PC-3 (cell line): Measurements from ENCODE around the gene C3. TPM values are rescaled to one million over a fixed set of nuclear protein-coding genes. Genes with fewer than 3 reads are reported as not detected.
A peak's percentile ranks its signal among the peaks of the same experiment; 100 is the strongest.

Experiments
- ATAC-seq: fragments of 200-7000 bp; cut with Tn5 transposase; 2 replicates; pipeline ENCODE4 v1.9.1; 2020; ENCODE audit warnings: mild to moderate bottlenecking, moderate library complexity
- BruUV-seq: library from RNA; stranded (reverse); fragments of 400-500 nt; replicated peaks from 2 replicates; lab custom pipeline; 2021; lab: Mats Ljungman, UMichigan
- CTCF ChIA-PET: fragments of 300-600 bp; sonication (Branson Sonifier 250); formaldehyde crosslinking; loops from one replicate; lab custom pipeline; 2022; ENCODE audit warnings: antibody characterized with exemption; lab: Charles Lee
- POLR2A ChIA-PET: fragments of 300-600 bp; sonication (Branson Sonifier 250); formaldehyde crosslinking; loops from one replicate; lab custom pipeline; 2022; ENCODE audit warnings: antibody characterized with exemption; ENCODE audit not compliant: unreplicated experiment; lab: Charles Lee
- DNase-seq: peaks from one replicate; pipeline ENCODE4 v3.0.0-alpha.2; 2015
- H2AFZ ChIP-seq: fragments of 300-600 bp; sonication (generic); 2 replicates; pipeline ENCODE4 v1.6.0; 2016; ENCODE audit warnings: antibody characterized with exemption, low read length
- H3F3A ChIP-seq: fragments of 300-600 bp; sonication (generic); one replicate; pipeline ENCODE4 v1.6.0; 2017; ENCODE audit warnings: antibody characterized with exemption, low read length, control low read depth, mild to moderate bottlenecking; ENCODE audit not compliant: unreplicated experiment
- H3K27ac ChIP-seq: fragments of 300-600 bp; sonication (generic); 2 replicates; pipeline ENCODE4 v1.5.1; 2016; ENCODE audit warnings: mild to moderate bottlenecking, low read length
- H3K27me3 ChIP-seq: fragments of 300-600 bp; sonication (generic); 2 replicates; pipeline ENCODE4 v1.6.1; 2016; ENCODE audit warnings: low read length, mixed read lengths
- H3K36me3 ChIP-seq: fragments of 300-600 bp; sonication (generic); 2 replicates; pipeline ENCODE4 v1.6.1; 2016; ENCODE audit warnings: low read depth, mixed run types, low read length, mixed read lengths
- H3K4me1 ChIP-seq: fragments of 300-600 bp; sonication (generic); 2 replicates; pipeline ENCODE4 v1.5.1; 2016; ENCODE audit warnings: low read length; ENCODE audit not compliant: insufficient read depth
- H3K4me2 ChIP-seq: fragments of 300-600 bp; sonication (generic); 2 replicates; pipeline ENCODE4 v1.6.0; 2016; ENCODE audit warnings: low read length
- H3K4me3 ChIP-seq: fragments of 300-600 bp; sonication (generic); 2 replicates; pipeline ENCODE4 v1.5.1; 2016; ENCODE audit warnings: mild to moderate bottlenecking, low read length, mixed read lengths
- H3K79me2 ChIP-seq: fragments of 300-600 bp; sonication (generic); 2 replicates; pipeline ENCODE4 v1.6.1; 2017; ENCODE audit warnings: low read length, mixed read lengths
- H3K9ac ChIP-seq: fragments of 300-600 bp; sonication (generic); 2 replicates; pipeline ENCODE4 v1.6.0; 2016; ENCODE audit warnings: mild to moderate bottlenecking, low read length
- H3K9me2 ChIP-seq: fragments of 300-600 bp; sonication (generic); replicated peaks from 2 replicates; pipeline ENCODE4 v1.6.1; 2016; ENCODE audit warnings: mixed run types, low read length, mixed read lengths
- H3K9me3 ChIP-seq: fragments of 300-600 bp; sonication (generic); 2 replicates; pipeline ENCODE4 v1.6.1; 2016; ENCODE audit warnings: low read length, mixed read lengths
- H4K20me1 ChIP-seq: fragments of 300-600 bp; sonication (generic); 2 replicates; pipeline ENCODE4 v1.6.1; 2016; ENCODE audit warnings: low read length, mixed read lengths
- EZH2 ChIP-seq: fragments of 300-600 bp; sonication (generic); IDR thresholded peaks from one replicate; pipeline ENCODE4 v1.6.1; 2017; ENCODE audit warnings: antibody characterized with exemption, mild to moderate bottlenecking, low read length; ENCODE audit not compliant: unreplicated experiment
- EZH2phosphoT487 ChIP-seq: fragments of 300-600 bp; sonication (generic); IDR thresholded peaks from 2 replicates; pipeline ENCODE4 v1.6.1; 2018; ENCODE audit warnings: mild to moderate bottlenecking, antibody characterized with exemption, low read length, borderline replicate concordance
- intact Hi-C: fragments of 100-400 bp; cut with micrococcal nuclease; formaldehyde crosslinking; loops from 2 replicates; pipeline ENCODE4 v1.9.0; 2023
- total RNA-seq: library from RNA; depleted of rRNA; stranded (reverse); fragments of >200 nt; gene quantifications from 2 replicates; pipeline ENCODE4 v1.2.3, GENCODE V29; 2014
- TF ChIP-seq, protein P1 (sequence below): fragments of 300-600 bp; sonication (generic); conservative IDR thresholded peaks from 2 replicates; pipeline ENCODE4 v1.5.1; 2017; ENCODE audit warnings: antibody characterized with exemption, low read depth, mild to moderate bottlenecking, low read length

C3 gene
- total RNA-seq, 1 experiment from 2014 or later, result 13.3 TPM

DNA sequence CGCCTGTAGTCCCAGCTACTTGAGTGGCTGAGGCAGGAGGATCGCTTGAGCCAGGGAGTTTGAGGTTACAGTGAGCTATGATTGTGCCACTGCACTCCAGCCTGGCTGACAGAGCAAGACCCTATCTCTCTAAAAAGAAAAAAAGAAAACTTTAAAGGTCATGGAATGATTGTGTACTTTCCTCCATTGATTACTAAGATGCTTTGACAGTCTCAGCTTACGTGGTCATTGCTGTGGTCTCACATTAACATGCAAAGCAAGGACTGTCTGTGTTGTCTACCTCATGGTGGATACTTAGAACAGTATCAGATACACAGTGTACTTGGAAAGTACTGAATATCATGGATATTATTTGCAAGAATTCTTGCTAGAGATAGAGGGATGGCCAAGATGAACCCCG lies 36.5 kb downstream of the C3 start:
- Histone ChIP-seq H3K79me2 (no peaks in the 10 kb centered on the region), H4K20me1 (no peaks in the 10 kb centered on the region), H3K4me2 (no peak overlapping the region), H3K4me3 (no peak overlapping the region), H2AFZ (no peak overlapping the region), H3K9me3 (no peaks in the 10 kb centered on the region), H3F3A (no peaks in the 10 kb centered on the region), H3K27me3 (no peaks in the 10 kb centered on the region), H3K4me1 (peaks cover 18% of the 10 kb centered on the region), H3K9ac (no peak overlapping the region), H3K36me3 (no peaks in the 10 kb centered on the region), H3K27ac (no peak overlapping the region), H3K9me2 (no peaks in the 10 kb centered on the region)
- TF ChIP-seq EZH2 (no peak), EZH2phosphoT487 (no peak)
- TF ChIP-seq, protein P1, sequence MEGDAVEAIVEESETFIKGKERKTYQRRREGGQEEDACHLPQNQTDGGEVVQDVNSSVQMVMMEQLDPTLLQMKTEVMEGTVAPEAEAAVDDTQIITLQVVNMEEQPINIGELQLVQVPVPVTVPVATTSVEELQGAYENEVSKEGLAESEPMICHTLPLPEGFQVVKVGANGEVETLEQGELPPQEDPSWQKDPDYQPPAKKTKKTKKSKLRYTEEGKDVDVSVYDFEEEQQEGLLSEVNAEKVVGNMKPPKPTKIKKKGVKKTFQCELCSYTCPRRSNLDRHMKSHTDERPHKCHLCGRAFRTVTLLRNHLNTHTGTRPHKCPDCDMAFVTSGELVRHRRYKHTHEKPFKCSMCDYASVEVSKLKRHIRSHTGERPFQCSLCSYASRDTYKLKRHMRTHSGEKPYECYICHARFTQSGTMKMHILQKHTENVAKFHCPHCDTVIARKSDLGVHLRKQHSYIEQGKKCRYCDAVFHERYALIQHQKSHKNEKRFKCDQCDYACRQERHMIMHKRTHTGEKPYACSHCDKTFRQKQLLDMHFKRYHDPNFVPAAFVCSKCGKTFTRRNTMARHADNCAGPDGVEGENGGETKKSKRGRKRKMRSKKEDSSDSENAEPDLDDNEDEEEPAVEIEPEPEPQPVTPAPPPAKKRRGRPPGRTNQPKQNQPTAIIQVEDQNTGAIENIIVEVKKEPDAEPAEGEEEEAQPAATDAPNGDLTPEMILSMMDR, result no peak
- POLR2A ChIA-PET, result no interaction called here
- intact Hi-C loops, result no loop called here
- ATAC-seq (no peak), DNase-seq (no peak)
- CTCF ChIA-PET, result no interaction called here
- no TSS peak for BruUV-seq

DNA sequence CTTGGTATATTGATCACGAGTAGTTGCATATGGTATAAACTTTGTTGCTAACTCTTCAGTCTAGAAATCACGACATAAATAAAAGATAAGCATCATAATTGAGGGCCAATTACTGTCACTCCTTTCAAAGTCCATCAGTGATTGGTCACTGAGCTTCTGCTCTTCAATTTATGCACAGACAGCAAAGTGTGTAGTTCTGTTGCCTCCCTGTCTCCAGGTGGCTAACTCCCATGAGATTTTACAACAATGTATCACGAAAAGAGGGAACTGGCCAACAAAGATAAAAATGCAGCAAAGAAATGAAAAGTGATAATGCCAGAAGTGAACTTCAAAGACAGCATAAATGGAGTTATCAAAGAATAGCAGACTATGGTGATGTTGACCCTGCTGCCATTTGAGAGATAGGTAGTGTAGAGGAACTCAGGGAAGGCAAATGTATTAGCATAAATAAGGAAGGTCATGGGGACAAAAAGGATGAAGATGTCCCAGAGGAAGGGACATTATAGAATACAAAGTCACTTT lies 37.8 kb downstream of the C3 start:
- POLR2A ChIA-PET, result no interaction called here
- BruUV-seq, result no TSS peak

DNA sequence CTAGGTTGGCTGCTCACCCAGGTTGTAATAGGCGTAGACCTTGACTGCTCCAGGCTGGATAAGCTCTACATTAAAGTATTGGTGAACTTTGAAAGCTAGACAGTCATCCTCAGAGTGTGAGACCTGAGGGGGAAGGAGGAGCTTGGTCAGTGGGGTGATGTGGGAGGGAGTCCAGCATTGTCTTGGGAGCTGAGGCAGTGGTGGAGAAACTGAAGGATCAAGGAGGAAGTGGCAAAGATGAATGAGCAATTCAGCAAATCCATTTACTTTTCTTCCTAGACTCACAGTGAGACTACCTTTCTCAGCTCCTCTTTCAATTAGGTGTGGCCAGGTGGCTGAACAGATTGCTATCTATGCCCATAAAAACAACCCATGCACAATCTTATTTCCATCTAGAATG lies 40.3 kb downstream of the C3 start:
- intact Hi-C loops, result no loop called here
- H3K36me3 ChIP-seq, result no peaks in the 10 kb centered on the region
- peak overlapping the region; percentile 79 for H3K27ac ChIP-seq
- TF ChIP-seq, protein P1, result no peak
- TF ChIP-seq EZH2phosphoT487 (no peak), EZH2 (no peak)
- H3F3A ChIP-seq, result no peaks in the 10 kb centered on the region
- H3K4me2 ChIP-seq, result peak overlapping the region; percentile 28
- H3K27me3 ChIP-seq, result no peaks in the 10 kb centered on the region
- CTCF ChIA-PET, result interaction anchor here (0.5 kb wide), 1 partner anchor 29 kb away, joined by 4 read pairs; no protein-coding TSS in a partner anchor
- peak overlapping the region; percentile 26; the same call in 1 of the 2 replicates for H3K9ac ChIP-seq
- H3K4me3 ChIP-seq, result no peak overlapping the region
- POLR2A ChIA-PET, result interaction anchor here (0.6 to 0.7 kb wide), 2 partner anchors 21 to 480 kb away, joined by 3 to 4 read pairs; no protein-coding TSS in a partner anchor
- peaks cover 33% of the 10 kb centered on the region for H3K4me1 ChIP-seq
- ATAC-seq (peak; percentile 73), DNase-seq (peak; percentile 83)
- no peaks in the 10 kb centered on the region for H3K79me2 ChIP-seq
- H3K9me3 ChIP-seq, result no peaks in the 10 kb centered on the region
- BruUV-seq, result no TSS peak
- no peaks in the 10 kb centered on the region for H3K9me2 ChIP-seq
- no peaks in the 10 kb centered on the region for H4K20me1 ChIP-seq
- no peak overlapping the region for H2AFZ ChIP-seq

More for the DNA sequence above, 37.8 kb downstream of the C3 start:
- H3K27ac ChIP-seq, result no peak overlapping the region
- H3K79me2 ChIP-seq, result no peaks in the 10 kb centered on the region
- no peak for ATAC-seq
- H3K4me2 ChIP-seq, result no peak overlapping the region
- H3K9ac ChIP-seq, result no peak overlapping the region
- TF ChIP-seq EZH2 (no peak), EZH2phosphoT487 (no peak)
- TF ChIP-seq, protein P1, result no peak
- intact Hi-C loops, result no loop called here
- H3K9me2 ChIP-seq, result no peaks in the 10 kb centered on the region
- no peaks in the 10 kb centered on the region for H3F3A ChIP-seq
- DNase-seq, result no peak
- peaks cover 29% of the 10 kb centered on the region for H3K4me1 ChIP-seq
- no peaks in the 10 kb centered on the region for H3K27me3 ChIP-seq
- no peaks in the 10 kb centered on the region for H3K9me3 ChIP-seq
- no peak overlapping the region for H3K4me3 ChIP-seq
- no peaks in the 10 kb centered on the region for H4K20me1 ChIP-seq
- no peak overlapping the region for H2AFZ ChIP-seq
- H3K36me3 ChIP-seq, result no peaks in the 10 kb centered on the region
- CTCF ChIA-PET, result no interaction called here
